GM12892 (cell line): ENCODE data around the gene GPR176.
A peak's percentile ranks its signal among the peaks of the same experiment; 100 is the strongest.
"Not testable (repeated sequence)": the region's sequence is repeated elsewhere in the genome, so short reads cannot be mapped to it uniquely, and the experiment has no call there.

Source experiments
- DNase-seq: peaks from one replicate; pipeline ENCODE4 v3.0.0; 2011; ENCODE audit not compliant: insufficient read length
- FAIRE-seq: peaks from 2 replicates; lab custom pipeline; 2011; peaks lifted over from hg19 to GRCh38; lab: Jason Lieb, UNC
- POLR2A ChIP-seq: IDR thresholded peaks from 2 replicates; pipeline ENCODE4 v1.6.1; 2011; ENCODE audit warnings: low read depth, low read length, control low read depth
- POLR2AphosphoS5 ChIP-seq: IDR thresholded peaks from 2 replicates; pipeline ENCODE4 v1.6.1; 2011; ENCODE audit warnings: low read depth, low read length, control low read depth
- TAF1 ChIP-seq: IDR thresholded peaks from 2 replicates; pipeline ENCODE4 v1.6.1; 2011; ENCODE audit warnings: low read depth, mild to moderate bottlenecking, control low read depth, low read length, borderline replicate concordance

The GPR176 gene

GRCh38 chr15:39817892-39818291 is 102.2 kb downstream of the GPR176 start:
- DNase-seq (no peak), FAIRE-seq (peak; percentile 36)
- TF ChIP-seq TAF1 (no peak), POLR2AphosphoS5 (no peak), POLR2A (no peak)

GRCh38 chr15:39814489-39814888 is 105.6 kb downstream of the GPR176 start:
- no peak for TF ChIP-seq POLR2AphosphoS5
- no peak for TF ChIP-seq TAF1
- no peak for TF ChIP-seq POLR2A
- FAIRE-seq (no peak), DNase-seq (no peak)

- FAIRE-seq, DNase-seq: not testable (repeated sequence)
These were observed 107.4 kb downstream of the GPR176 start for GRCh38 chr15:39812651-39813050.

GRCh38 chr15:39808909-39809308 is 111.2 kb downstream of the GPR176 start:
- no peak for DNase-seq
- FAIRE-seq: no peak
- TF ChIP-seq POLR2A: no peak
- TF ChIP-seq TAF1: no peak
- no peak for TF ChIP-seq POLR2AphosphoS5

- FAIRE-seq (no peak), DNase-seq (no peak)
- no peak for TF ChIP-seq TAF1
- no peak for TF ChIP-seq POLR2AphosphoS5
- no peak for TF ChIP-seq POLR2A
These were observed 112.3 kb downstream of the GPR176 start for GRCh38 chr15:39807791-39808190.

GRCh38 chr15:39804026-39804425 is 116.0 kb downstream of the GPR176 start:
- TF ChIP-seq POLR2AphosphoS5: no peak
- no peak for TF ChIP-seq POLR2A
- TF ChIP-seq TAF1: no peak
- FAIRE-seq: peak; percentile 40

GRCh38 chr15:39803016-39803415 is 117.0 kb downstream of the GPR176 start:
- FAIRE-seq: no peak
- TF ChIP-seq POLR2A: no peak
- no peak for TF ChIP-seq TAF1
- DNase-seq: no peak

More at GRCh38 chr15:39804026-39804425, 116.0 kb downstream of the GPR176 start:
- DNase-seq: no peak

GRCh38 chr15:39801641-39802309 is 118.3 kb downstream of the GPR176 start:
- FAIRE-seq (peak; percentile 97), DNase-seq (no peak)

GRCh38 chr15:39799552-39800011 is 120.5 kb downstream of the GPR176 start:
- DNase-seq (no peak), FAIRE-seq (peak; percentile 17)
- TF ChIP-seq POLR2AphosphoS5 (no peak), TAF1 (no peak), POLR2A (no peak)

More at GRCh38 chr15:39801641-39802309, 118.3 kb downstream of the GPR176 start:
- TF ChIP-seq TAF1 (no peak), POLR2AphosphoS5 (no peak), POLR2A (no peak)

GRCh38 chr15:39798382-39798781 is 121.7 kb downstream of the GPR176 start:
- FAIRE-seq: no peak
- no peak for TF ChIP-seq POLR2A
- no peak for TF ChIP-seq POLR2AphosphoS5
- no peak for TF ChIP-seq TAF1
- no peak for DNase-seq

GRCh38 chr15:39797407-39797806 is 122.7 kb downstream of the GPR176 start:
- FAIRE-seq (no peak), DNase-seq (no peak)
- no peak for TF ChIP-seq POLR2A
- TF ChIP-seq TAF1: no peak
- TF ChIP-seq POLR2AphosphoS5: no peak

- TF ChIP-seq POLR2AphosphoS5 (no peak), TAF1 (no peak), POLR2A (no peak)
- FAIRE-seq: no peak
- no peak for DNase-seq
These were observed 123.5 kb downstream of the GPR176 start for GRCh38 chr15:39796601-39797000.
